HepG2 (cell line): ENCODE data around the gene XPNPEP3.

Source experiments
- CHD2 ChIP-seq: IDR thresholded peaks from 2 replicates; pipeline ENCODE4 v1.6.1; 2011; ENCODE audit warnings: low read depth, low read length, improper control_type of control experiment
- CTCF ChIP-seq: sonication (generic); formaldehyde crosslinking; IDR thresholded peaks from 2 replicates; pipeline ENCODE4 v1.5.0; 2020; ENCODE audit warnings: mild to moderate bottlenecking, missing genetic modification reagents, moderate library complexity
- ELF3 ChIP-seq: IDR thresholded peaks from 2 replicates; pipeline ENCODE4 v1.6.1; 2016; ENCODE audit warnings: missing genetic modification reagents, missing compliant biosample characterization
- RXRA ChIP-seq: sonication (generic); formaldehyde crosslinking; IDR thresholded peaks from 2 replicates; pipeline ENCODE4 v1.5.1; 2020; ENCODE audit warnings: missing genetic modification reagents
- SP1 ChIP-seq, 2 experiments: fragments of 450-650 bp in 1 of 2; sonication (generic) in 1 of 2; formaldehyde crosslinking in 1 of 2; IDR thresholded peaks; 2 replicates each; pipeline versions ENCODE4 v1.4.0 to v1.6.1; 2016 to 2020; ENCODE audit warnings: missing genetic modification reagents in 1 of 2
- TOPORS ChIP-seq: sonication (generic); formaldehyde crosslinking; IDR thresholded peaks from 2 replicates; pipeline ENCODE4 v1.8.0; 2023; ENCODE audit warnings: mild to moderate bottlenecking, missing genetic modification reagents

- no peak for TF ChIP-seq ELF3 (CRISPR knock-in tag)
- no peak for TF ChIP-seq TOPORS (CRISPR knock-in tag)
- no peak for TF ChIP-seq SP1 (IDR thresholded peaks at IDR 0.05)
- no peak for TF ChIP-seq SP1 (CRISPR knock-in tag; IDR thresholded peaks at IDR 0.05)
- TF ChIP-seq CTCF (CRISPR knock-in tag): no peak
- TF ChIP-seq RXRA (CRISPR knock-in tag): no peak
- no peak for TF ChIP-seq CHD2
Measured at GRCh38 chr22:40957601-40958000, 100.7 kb downstream of the XPNPEP3 start.
